ENCODE data around the gene DUSP22. TPM values are rescaled to one million over a fixed set of nuclear protein-coding genes. Genes with fewer than 3 reads are reported as not detected.

The DUSP22 gene
- total and polyA plus RNA-seq, 2 donors (not counting 1 experiment from before 2014, with no cell fraction given): 10.9 to 13.7 TPM

DNA sequence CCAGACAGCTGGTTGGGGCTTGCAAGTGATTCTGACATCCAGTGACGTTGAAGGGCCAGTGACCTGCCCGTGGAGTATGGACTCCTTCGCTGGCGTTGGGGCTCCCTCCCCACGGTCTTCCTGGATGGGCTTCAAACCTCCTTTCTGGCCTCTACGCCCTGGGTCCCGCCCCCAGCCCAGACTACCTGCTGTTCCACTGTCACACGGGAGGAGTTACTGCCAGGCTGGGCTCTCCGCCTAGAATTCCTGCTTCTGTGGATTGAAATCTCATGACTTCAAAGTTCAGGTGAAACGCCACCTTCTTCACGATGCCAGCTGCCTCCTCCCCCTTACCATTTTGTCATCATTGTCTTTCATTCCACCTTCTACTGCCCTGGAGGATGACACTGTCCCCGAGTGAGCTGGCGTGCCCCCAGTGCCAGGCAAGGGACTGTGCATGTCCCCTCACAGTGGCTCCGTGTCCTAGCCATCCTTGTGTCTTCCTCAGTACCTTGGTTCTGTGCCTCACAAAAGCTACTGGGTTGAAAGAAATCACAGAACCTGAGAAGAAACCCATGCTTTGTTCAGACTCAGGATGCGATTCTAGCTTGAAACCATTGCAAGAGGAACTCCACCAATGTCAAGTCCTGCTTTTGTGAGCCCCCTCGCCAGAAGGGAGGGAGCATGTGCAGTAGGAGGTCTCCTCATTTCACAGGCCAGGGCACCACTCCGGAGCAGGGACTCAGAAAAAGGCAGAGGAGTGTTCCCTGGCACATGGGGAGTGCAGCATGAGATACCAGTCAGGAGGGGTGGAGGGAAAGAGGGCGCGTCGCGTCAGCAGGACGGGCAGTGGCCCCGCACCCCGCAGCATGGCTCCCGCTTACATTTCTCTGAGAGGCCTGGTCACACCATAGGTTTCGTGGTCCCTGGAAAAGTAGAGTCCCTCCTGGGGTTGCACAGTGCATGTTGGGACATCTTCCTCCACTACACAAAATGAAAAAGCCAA is 88.2 kb downstream of the DUSP22 start:
- H3K9ac ChIP-seq (ENCODE audit: insufficient read depth, low read length): no peak overlapping the region
- no peak overlapping the region for H3K4me2 ChIP-seq (ENCODE audit: extremely low read depth, insufficient read depth, low read length)
- no peaks in the 10 kb centered on the region for H4K20me1 ChIP-seq (ENCODE audit: control insufficient read depth, extremely low read depth, insufficient read depth, low read length)
- no peaks in the 10 kb centered on the region for H3K9me3 ChIP-seq (ENCODE audit: control insufficient read depth, insufficient read depth, low read depth, low read length)
- TF ChIP-seq EZH2 (IDR thresholded peaks at IDR 0.05; ENCODE audit: low read length, missing control alignments): no peak
- TF ChIP-seq, protein P1, sequence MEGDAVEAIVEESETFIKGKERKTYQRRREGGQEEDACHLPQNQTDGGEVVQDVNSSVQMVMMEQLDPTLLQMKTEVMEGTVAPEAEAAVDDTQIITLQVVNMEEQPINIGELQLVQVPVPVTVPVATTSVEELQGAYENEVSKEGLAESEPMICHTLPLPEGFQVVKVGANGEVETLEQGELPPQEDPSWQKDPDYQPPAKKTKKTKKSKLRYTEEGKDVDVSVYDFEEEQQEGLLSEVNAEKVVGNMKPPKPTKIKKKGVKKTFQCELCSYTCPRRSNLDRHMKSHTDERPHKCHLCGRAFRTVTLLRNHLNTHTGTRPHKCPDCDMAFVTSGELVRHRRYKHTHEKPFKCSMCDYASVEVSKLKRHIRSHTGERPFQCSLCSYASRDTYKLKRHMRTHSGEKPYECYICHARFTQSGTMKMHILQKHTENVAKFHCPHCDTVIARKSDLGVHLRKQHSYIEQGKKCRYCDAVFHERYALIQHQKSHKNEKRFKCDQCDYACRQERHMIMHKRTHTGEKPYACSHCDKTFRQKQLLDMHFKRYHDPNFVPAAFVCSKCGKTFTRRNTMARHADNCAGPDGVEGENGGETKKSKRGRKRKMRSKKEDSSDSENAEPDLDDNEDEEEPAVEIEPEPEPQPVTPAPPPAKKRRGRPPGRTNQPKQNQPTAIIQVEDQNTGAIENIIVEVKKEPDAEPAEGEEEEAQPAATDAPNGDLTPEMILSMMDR (conservative IDR thresholded peaks at IDR 0.05 in 1 of 2, IDR thresholded peaks at IDR 0.05 in 1 of 2; ENCODE audit: low read depth in 1 of 2, low read length in 2 of 2): no peak
- no peaks in the 10 kb centered on the region for H3K36me3 ChIP-seq (ENCODE audit: control insufficient read depth, insufficient read depth, low read length)
- H3K79me2 ChIP-seq (ENCODE audit: control insufficient read depth, insufficient read depth, low read length): no peaks in the 10 kb centered on the region
- no peaks in the 10 kb centered on the region for H3K27me3 ChIP-seq (ENCODE audit: control insufficient read depth, insufficient read depth, low read length)
- no peaks in the 10 kb centered on the region for H3K4me1 ChIP-seq (ENCODE audit: control insufficient read depth, extremely low read depth, insufficient read depth, low read length)
- DNase-seq (ENCODE audit: low read depth in 2 of 2): no peak
- no peak overlapping the region for H3K4me3 ChIP-seq (replicated peaks in 1 of 4; ENCODE audit: control extremely low read depth in 1 of 4, insufficient read depth in 1 of 4, low read depth in 3 of 4, low read length in 4 of 4)
- no peak overlapping the region for H3K27ac ChIP-seq (ENCODE audit: insufficient read depth, low read length)
- no peak overlapping the region for H2AFZ ChIP-seq (ENCODE audit: low read length)

DNA sequence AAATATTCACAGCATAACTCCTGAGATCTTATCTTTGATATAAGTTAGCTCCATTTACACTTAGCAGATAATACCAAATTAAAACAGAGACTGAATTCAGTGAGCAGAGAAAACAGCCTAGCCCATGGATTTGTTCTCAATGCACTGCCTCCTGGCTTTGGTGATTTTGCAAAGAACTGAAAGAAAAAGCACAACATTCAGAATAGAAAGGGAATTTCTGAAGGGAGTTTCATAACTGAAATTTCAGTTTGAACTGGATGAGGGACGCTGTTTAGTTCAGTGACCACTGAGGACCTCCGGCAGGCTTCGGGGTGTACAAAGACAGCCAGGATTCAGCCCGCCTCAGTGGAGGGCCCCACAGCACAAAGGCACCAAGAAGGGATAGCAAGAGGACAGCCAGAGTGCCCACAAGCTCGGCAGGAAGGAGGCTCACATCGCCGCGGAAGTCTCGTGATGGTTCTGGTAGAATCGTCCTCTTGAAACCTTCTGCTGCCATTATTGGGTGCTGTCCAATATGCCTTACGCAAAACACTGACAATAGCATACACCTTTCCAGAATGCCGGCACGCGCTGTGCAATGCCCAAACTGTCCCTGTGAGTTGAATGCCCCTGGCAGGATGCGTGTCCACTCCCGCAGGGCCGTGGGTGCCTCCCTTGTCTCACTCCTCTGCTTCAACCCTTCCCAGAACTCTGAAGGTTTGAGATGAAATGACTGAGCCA is 89.6 kb downstream of the DUSP22 start:
- Histone ChIP-seq H3K9ac (ENCODE audit: insufficient read depth, low read length) (no peak overlapping the region), H3K27me3 (ENCODE audit: control insufficient read depth, insufficient read depth, low read length) (no peaks in the 10 kb centered on the region), H4K20me1 (ENCODE audit: control insufficient read depth, extremely low read depth, insufficient read depth, low read length) (no peaks in the 10 kb centered on the region), H3K36me3 (ENCODE audit: control insufficient read depth, insufficient read depth, low read length) (no peaks in the 10 kb centered on the region), H3K4me3 (replicated peaks in 1 of 4; ENCODE audit: control extremely low read depth in 1 of 4, insufficient read depth in 1 of 4, low read depth in 3 of 4, low read length in 4 of 4) (no peak overlapping the region), H3K4me2 (ENCODE audit: extremely low read depth, insufficient read depth, low read length) (no peak overlapping the region), H3K27ac (ENCODE audit: insufficient read depth, low read length) (no peak overlapping the region), H2AFZ (ENCODE audit: low read length) (no peak overlapping the region), H3K79me2 (ENCODE audit: control insufficient read depth, insufficient read depth, low read length) (no peaks in the 10 kb centered on the region), H3K9me3 (ENCODE audit: control insufficient read depth, insufficient read depth, low read depth, low read length) (no peaks in the 10 kb centered on the region), H3K4me1 (ENCODE audit: control insufficient read depth, extremely low read depth, insufficient read depth, low read length) (no peaks in the 10 kb centered on the region)
- TF ChIP-seq, protein P1 (conservative IDR thresholded peaks at IDR 0.05 in 1 of 2, IDR thresholded peaks at IDR 0.05 in 1 of 2; ENCODE audit: low read depth in 1 of 2, low read length in 2 of 2): no peak
- TF ChIP-seq EZH2 (IDR thresholded peaks at IDR 0.05; ENCODE audit: low read length, missing control alignments): no peak
- DNase-seq (ENCODE audit: low read depth in 2 of 2): no peak
